ENCODE results near the gene TNS4. TPM values are rescaled to one million over a fixed set of nuclear protein-coding genes. Genes with fewer than 3 reads are reported as not detected.

TNS4 gene
- total RNA-seq, 1 donor from 2014 or later, result not detected

GRCh38 chr17:40522250-40522960, 21.0 kb upstream of the TNS4 start:
- DNase-seq (ENCODE audit: missing footprints) (no peak), ATAC-seq (no peak)
- intact Hi-C loops (cut with DNase I), result loop anchor here (5.0 kb wide), 1 partner anchor 35 kb away; no protein-coding TSS in a partner anchor

- no peak for DNase-seq (ENCODE audit: missing footprints)
These were observed 19.6 kb upstream of the TNS4 start for GRCh38 chr17:40520991-40521453.

GRCh38 chr17:40519089-40519775, 17.8 kb upstream of the TNS4 start:
- intact Hi-C loops (cut with DNase I), result no loop called here
- ATAC-seq, result no peak
- no peak for DNase-seq (ENCODE audit: missing footprints)

More at GRCh38 chr17:40520991-40521453, 19.6 kb upstream of the TNS4 start:
- intact Hi-C loops (cut with DNase I), result loop anchor here (5.0 kb wide), 1 partner anchor 34 kb away; no protein-coding TSS in a partner anchor
- no peak for ATAC-seq

- intact Hi-C loops (cut with DNase I), result no loop called here
- ATAC-seq, result no peak
- no peak for DNase-seq (ENCODE audit: missing footprints)
These were observed 17.1 kb upstream of the TNS4 start for GRCh38 chr17:40518401-40519088.

GRCh38 chr17:40517981-40518380, 16.6 kb upstream of the TNS4 start:
- intact Hi-C loops (cut with DNase I), result no loop called here
- no peak for DNase-seq (ENCODE audit: missing footprints)

GRCh38 chr17:40517286-40517662, 15.9 kb upstream of the TNS4 start:
- DNase-seq (ENCODE audit: missing footprints), result no peak

More at GRCh38 chr17:40517981-40518380, 16.6 kb upstream of the TNS4 start:
- ATAC-seq, result no peak

DNA sequence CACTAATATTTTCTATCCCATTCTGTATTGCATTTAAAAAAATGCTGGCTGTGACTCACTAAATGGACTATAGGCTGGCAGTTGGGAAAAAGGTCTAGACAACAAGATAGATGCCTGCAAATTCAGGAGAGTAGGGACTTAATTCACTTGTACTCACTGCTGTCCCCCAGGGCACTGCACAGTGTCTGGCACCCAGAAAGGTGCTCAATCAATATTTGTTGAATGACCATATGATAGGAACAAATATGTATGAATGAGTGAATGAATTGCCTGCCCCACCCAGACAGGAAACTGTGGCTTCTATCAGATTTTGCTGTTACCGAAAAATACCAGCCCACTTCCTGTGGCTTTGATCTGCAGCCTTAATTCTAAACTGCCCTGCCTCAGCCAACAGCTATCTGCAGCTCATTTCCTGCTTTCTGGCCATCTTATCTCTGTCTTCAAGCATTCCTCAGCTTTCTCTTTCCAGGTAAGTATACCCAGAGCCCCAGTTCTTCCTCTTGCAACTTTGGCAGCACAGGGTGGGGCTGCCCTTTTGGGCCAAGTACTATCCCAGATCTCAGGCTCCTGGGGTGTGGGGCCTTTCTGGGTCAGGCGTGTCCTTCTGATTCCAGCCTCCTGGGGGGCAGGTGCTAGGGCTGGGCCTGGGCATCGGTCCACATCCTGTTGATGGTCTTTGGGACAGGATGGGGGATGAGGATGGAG, 15.3 kb upstream of the TNS4 start:
- DNase-seq (ENCODE audit: missing footprints) (no peak), ATAC-seq (no peak)
- intact Hi-C loops (cut with DNase I), result no loop called here

More at GRCh38 chr17:40517286-40517662, 15.9 kb upstream of the TNS4 start:
- intact Hi-C loops (cut with DNase I), result no loop called here
- no peak for ATAC-seq

DNA sequence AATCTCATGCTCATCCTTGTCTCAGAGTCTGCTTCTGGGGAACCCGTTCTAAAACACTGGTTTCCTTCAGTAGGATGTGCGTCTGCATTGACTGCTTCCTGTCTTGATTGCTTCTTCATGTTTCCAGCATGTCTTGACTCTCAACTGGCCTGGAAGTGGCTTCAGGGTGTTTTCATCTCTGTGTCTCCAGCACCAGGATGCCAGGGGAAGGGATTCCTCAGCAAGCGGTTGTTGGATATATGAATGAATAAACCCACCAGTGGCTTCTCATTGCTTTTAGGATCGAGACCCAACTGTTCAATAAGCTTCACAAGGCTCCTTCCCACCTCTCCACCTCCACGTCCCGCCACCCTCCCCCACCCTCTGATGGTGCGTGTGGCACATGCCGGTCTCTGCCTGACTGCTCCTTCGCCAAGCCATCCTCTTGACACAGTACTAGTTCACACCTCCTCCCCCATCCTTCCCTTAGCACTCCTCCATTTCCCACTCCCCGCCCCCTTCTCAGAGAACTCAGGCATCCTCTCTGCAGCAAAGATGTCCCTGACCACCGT, 14.1 kb upstream of the TNS4 start:
- ATAC-seq (peak; percentile 8), DNase-seq (ENCODE audit: missing footprints) (no peak)
- intact Hi-C loops (cut with DNase I), result no loop called here

- DNase-seq (ENCODE audit: missing footprints), result no peak
- ATAC-seq, result no peak
- intact Hi-C loops (cut with DNase I), result no loop called here
These were observed 13.6 kb upstream of the TNS4 start for GRCh38 chr17:40515011-40515410.

DNA sequence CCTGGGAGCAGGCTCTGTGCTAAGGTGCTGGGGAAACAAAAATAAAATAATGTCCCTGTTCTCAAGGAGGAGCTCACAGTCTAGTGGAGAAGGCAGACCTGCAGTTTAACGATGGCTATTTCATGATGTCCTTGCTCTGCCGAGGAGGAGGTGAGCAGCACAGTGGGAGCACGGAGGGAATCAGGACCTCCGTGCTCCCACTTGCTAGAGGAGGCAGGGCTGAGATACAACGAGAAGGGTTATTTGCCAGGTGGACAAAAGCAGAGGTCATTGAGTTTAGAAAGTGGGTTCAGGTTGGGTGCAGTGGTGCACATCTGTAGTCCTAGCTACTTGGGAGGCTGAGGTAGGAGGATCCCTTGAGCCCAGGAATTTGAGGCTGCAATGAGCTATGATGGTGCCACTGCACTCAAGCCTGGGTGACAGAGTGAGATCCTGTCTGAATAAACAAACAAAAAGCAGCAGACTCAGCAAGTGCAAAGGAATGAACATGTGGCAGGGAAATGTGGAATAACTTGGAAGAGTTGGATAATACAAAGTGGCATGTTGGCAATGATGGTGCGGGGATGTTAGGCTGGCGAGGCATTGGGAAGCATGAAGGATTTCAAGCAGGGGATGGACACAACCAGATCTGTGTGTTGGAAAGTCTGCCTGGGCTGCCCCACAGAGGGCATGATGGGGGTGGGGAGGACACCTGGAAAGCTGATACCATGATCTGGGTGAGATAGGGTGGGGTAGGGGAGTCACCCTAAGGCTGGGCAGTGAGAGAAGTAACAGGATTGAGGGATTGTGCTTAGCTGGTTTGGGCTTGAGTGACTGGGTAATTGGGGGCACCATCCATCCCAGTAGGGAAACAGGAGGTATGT, 12.8 kb upstream of the TNS4 start:
- no peak for DNase-seq (ENCODE audit: missing footprints)
- intact Hi-C loops (cut with DNase I), result no loop called here

GRCh38 chr17:40511667-40512220, 10.3 kb upstream of the TNS4 start:
- no peak for ATAC-seq
- intact Hi-C loops (cut with DNase I), result no loop called here

More for the DNA sequence above, 12.8 kb upstream of the TNS4 start:
- ATAC-seq, result no peak

DNA sequence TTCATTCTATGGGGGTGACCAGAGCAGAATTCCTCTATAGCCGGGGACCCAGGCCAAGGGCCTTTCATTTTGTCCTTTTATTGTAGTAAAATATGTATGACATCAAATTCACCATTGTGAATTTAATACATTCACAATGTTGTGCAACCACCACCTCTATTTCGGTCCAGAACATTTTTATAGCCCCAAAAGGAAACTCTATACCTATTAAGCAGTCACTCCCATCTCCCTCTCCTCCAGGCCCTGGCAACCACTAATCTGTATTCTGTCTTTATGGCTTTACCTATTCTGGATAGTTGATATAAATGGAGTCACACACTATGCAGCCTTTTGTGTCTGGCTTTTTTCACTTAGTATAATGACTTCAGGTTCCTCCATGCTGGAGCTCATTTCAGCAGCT, 9.7 kb upstream of the TNS4 start:
- intact Hi-C loops (cut with DNase I), result no loop called here
- ATAC-seq, result no peak
- DNase-seq (ENCODE audit: missing footprints), result no peak

More at GRCh38 chr17:40511667-40512220, 10.3 kb upstream of the TNS4 start:
- no peak for DNase-seq (ENCODE audit: missing footprints)

GRCh38 chr17:40510328-40510648, 8.9 kb upstream of the TNS4 start:
- ATAC-seq (no peak), DNase-seq (ENCODE audit: missing footprints) (no peak)
- intact Hi-C loops (cut with DNase I), result no loop called here

- ATAC-seq (no peak), DNase-seq (ENCODE audit: missing footprints) (no peak)
- intact Hi-C loops (cut with DNase I), result no loop called here
These were observed 8.4 kb upstream of the TNS4 start for GRCh38 chr17:40509626-40510327.

GRCh38 chr17:40506786-40507185, 5.4 kb upstream of the TNS4 start:
- ATAC-seq, result no peak
- intact Hi-C loops (cut with DNase I), result no loop called here
- no peak for DNase-seq (ENCODE audit: missing footprints)

DNA sequence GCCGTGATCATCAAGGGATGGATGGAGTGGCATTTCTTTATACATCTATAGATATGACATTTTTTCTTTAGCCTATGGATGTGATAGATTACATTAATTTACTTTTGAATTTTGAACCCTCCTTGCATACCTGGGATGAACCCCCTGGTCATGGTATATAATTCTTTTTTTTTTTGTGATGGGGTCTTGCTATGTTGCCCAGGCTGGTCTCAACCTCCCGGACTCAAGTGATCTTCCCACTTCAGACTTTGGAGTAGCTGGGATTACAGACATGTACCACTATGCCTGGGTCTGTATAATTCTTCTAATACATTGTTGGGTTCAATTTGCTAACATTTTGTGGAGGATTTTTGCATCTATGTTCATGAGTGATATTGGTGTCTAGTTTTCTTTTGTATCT, 1.7 kb upstream of the TNS4 start:
- no peak for ATAC-seq
- DNase-seq (ENCODE audit: missing footprints), result no peak
- intact Hi-C loops (cut with DNase I), result no loop called here

DNA sequence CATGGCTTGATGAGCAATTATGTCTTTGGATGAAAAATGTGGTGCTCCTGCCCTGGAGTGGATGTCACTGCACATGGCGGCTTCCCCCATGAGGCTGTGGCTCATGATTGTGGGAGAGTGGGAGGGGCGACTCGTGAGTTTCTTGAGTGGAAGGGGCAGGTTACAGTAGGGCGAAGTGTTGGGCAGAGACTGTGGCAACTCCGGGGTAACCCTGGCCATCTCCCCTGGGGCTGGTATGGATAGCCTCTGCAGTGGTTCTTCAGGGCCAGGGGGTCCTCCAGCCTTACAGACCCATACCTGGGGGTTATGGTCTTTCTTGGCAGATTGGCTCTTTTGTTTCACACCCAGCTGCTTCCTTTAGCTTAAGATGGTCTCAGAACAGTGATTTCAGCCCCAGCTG, 1.3 kb upstream of the TNS4 start:
- DNase-seq (ENCODE audit: missing footprints), result no peak
- intact Hi-C loops (cut with DNase I), result no loop called here
- no peak for ATAC-seq
